PC-3 (cell line): ENCODE results near the gene OBSL1. TPM values are rescaled to one million over a fixed set of nuclear protein-coding genes. Genes with fewer than 3 reads are reported as not detected.
A peak's percentile ranks its signal among the peaks of the same experiment; 100 is the strongest.

Experiments
- ATAC-seq: fragments of 200-7000 bp; cut with Tn5 transposase; 2 replicates; pipeline ENCODE4 v1.9.1; 2020; ENCODE audit warnings: mild to moderate bottlenecking, moderate library complexity
- BruUV-seq: library from RNA; stranded (reverse); fragments of 400-500 nt; replicated peaks from 2 replicates; lab custom pipeline; 2021; lab: Mats Ljungman, UMichigan
- CTCF ChIA-PET: fragments of 300-600 bp; sonication (Branson Sonifier 250); formaldehyde crosslinking; loops from one replicate; lab custom pipeline; 2022; ENCODE audit warnings: antibody characterized with exemption; lab: Charles Lee
- POLR2A ChIA-PET: fragments of 300-600 bp; sonication (Branson Sonifier 250); formaldehyde crosslinking; loops from one replicate; lab custom pipeline; 2022; ENCODE audit warnings: antibody characterized with exemption; ENCODE audit not compliant: unreplicated experiment; lab: Charles Lee
- DNase-seq: peaks from one replicate; pipeline ENCODE4 v3.0.0-alpha.2; 2015
- H2AFZ ChIP-seq: fragments of 300-600 bp; sonication (generic); 2 replicates; pipeline ENCODE4 v1.6.0; 2016; ENCODE audit warnings: antibody characterized with exemption, low read length
- H3F3A ChIP-seq: fragments of 300-600 bp; sonication (generic); one replicate; pipeline ENCODE4 v1.6.0; 2017; ENCODE audit warnings: antibody characterized with exemption, low read length, control low read depth, mild to moderate bottlenecking; ENCODE audit not compliant: unreplicated experiment
- H3K27ac ChIP-seq: fragments of 300-600 bp; sonication (generic); 2 replicates; pipeline ENCODE4 v1.5.1; 2016; ENCODE audit warnings: mild to moderate bottlenecking, low read length
- H3K27me3 ChIP-seq: fragments of 300-600 bp; sonication (generic); 2 replicates; pipeline ENCODE4 v1.6.1; 2016; ENCODE audit warnings: low read length, mixed read lengths
- H3K36me3 ChIP-seq: fragments of 300-600 bp; sonication (generic); 2 replicates; pipeline ENCODE4 v1.6.1; 2016; ENCODE audit warnings: low read depth, mixed run types, low read length, mixed read lengths
- H3K4me1 ChIP-seq: fragments of 300-600 bp; sonication (generic); 2 replicates; pipeline ENCODE4 v1.5.1; 2016; ENCODE audit warnings: low read length; ENCODE audit not compliant: insufficient read depth
- H3K4me2 ChIP-seq: fragments of 300-600 bp; sonication (generic); 2 replicates; pipeline ENCODE4 v1.6.0; 2016; ENCODE audit warnings: low read length
- H3K4me3 ChIP-seq: fragments of 300-600 bp; sonication (generic); 2 replicates; pipeline ENCODE4 v1.5.1; 2016; ENCODE audit warnings: mild to moderate bottlenecking, low read length, mixed read lengths
- H3K79me2 ChIP-seq: fragments of 300-600 bp; sonication (generic); 2 replicates; pipeline ENCODE4 v1.6.1; 2017; ENCODE audit warnings: low read length, mixed read lengths
- H3K9ac ChIP-seq: fragments of 300-600 bp; sonication (generic); 2 replicates; pipeline ENCODE4 v1.6.0; 2016; ENCODE audit warnings: mild to moderate bottlenecking, low read length
- H3K9me2 ChIP-seq: fragments of 300-600 bp; sonication (generic); replicated peaks from 2 replicates; pipeline ENCODE4 v1.6.1; 2016; ENCODE audit warnings: mixed run types, low read length, mixed read lengths
- H3K9me3 ChIP-seq: fragments of 300-600 bp; sonication (generic); 2 replicates; pipeline ENCODE4 v1.6.1; 2016; ENCODE audit warnings: low read length, mixed read lengths
- H4K20me1 ChIP-seq: fragments of 300-600 bp; sonication (generic); 2 replicates; pipeline ENCODE4 v1.6.1; 2016; ENCODE audit warnings: low read length, mixed read lengths
- CTCF ChIP-seq: fragments of 300-600 bp; sonication (generic); conservative IDR thresholded peaks from 2 replicates; pipeline ENCODE4 v1.5.1; 2017; ENCODE audit warnings: antibody characterized with exemption, low read depth, mild to moderate bottlenecking, low read length
- EZH2 ChIP-seq: fragments of 300-600 bp; sonication (generic); IDR thresholded peaks from one replicate; pipeline ENCODE4 v1.6.1; 2017; ENCODE audit warnings: antibody characterized with exemption, mild to moderate bottlenecking, low read length; ENCODE audit not compliant: unreplicated experiment
- EZH2phosphoT487 ChIP-seq: fragments of 300-600 bp; sonication (generic); IDR thresholded peaks from 2 replicates; pipeline ENCODE4 v1.6.1; 2018; ENCODE audit warnings: mild to moderate bottlenecking, antibody characterized with exemption, low read length, borderline replicate concordance
- intact Hi-C: fragments of 100-400 bp; cut with micrococcal nuclease; formaldehyde crosslinking; loops from 2 replicates; pipeline ENCODE4 v1.9.0; 2023
- total RNA-seq: library from RNA; depleted of rRNA; stranded (reverse); fragments of >200 nt; gene quantifications from 2 replicates; pipeline ENCODE4 v1.2.3, GENCODE V29; 2014

OBSL1 gene
- total RNA-seq, 1 experiment from 2014 or later: 122 TPM

GRCh38 chr2:219562049-219563020 lies 9.0 kb downstream of the OBSL1 start:
- Histone ChIP-seq H3K79me2 (no peaks in the 10 kb centered on the region), H3K4me1 (no peaks in the 10 kb centered on the region), H3K27me3 (no peaks in the 10 kb centered on the region), H3K4me2 (no peak overlapping the region), H3K27ac (no peak overlapping the region), H3K9ac (no peak overlapping the region), H3K36me3 (no peaks in the 10 kb centered on the region; the same call in 1 of the 2 replicates), H3K9me3 (no peaks in the 10 kb centered on the region), H2AFZ (no peak overlapping the region), H4K20me1 (no peaks in the 10 kb centered on the region), H3K9me2 (no peaks in the 10 kb centered on the region), H3K4me3 (no peak overlapping the region), H3F3A (no peaks in the 10 kb centered on the region)
- intact Hi-C loops: no loop called here
- ChIA-PET CTCF (no interaction called here), POLR2A (interaction anchor here (0.5 to 0.7 kb wide), 2 partner anchors 11 to 129 kb away, joined by 3 read pairs; no protein-coding TSS in a partner anchor)
- no peak for TF ChIP-seq CTCF
- TF ChIP-seq EZH2phosphoT487: no peak
- TF ChIP-seq EZH2: no peak
- DNase-seq (no peak), ATAC-seq (no peak; the same call in 1 of the 2 replicates)
- BruUV-seq: TSS peak; percentile 15

GRCh38 chr2:219561179-219562048 lies 9.9 kb downstream of the OBSL1 start:
- H3K9me3 ChIP-seq: no peaks in the 10 kb centered on the region
- no TSS peak for BruUV-seq

More at GRCh38 chr2:219561179-219562048, 9.9 kb downstream of the OBSL1 start:
- Histone ChIP-seq H3K9me2 (no peaks in the 10 kb centered on the region), H3F3A (no peaks in the 10 kb centered on the region), H3K27ac (no peak overlapping the region), H3K27me3 (no peaks in the 10 kb centered on the region), H3K4me1 (no peaks in the 10 kb centered on the region), H4K20me1 (no peaks in the 10 kb centered on the region), H3K4me3 (no peak overlapping the region), H3K9ac (no peak overlapping the region), H3K4me2 (no peak overlapping the region), H3K79me2 (no peaks in the 10 kb centered on the region), H2AFZ (no peak overlapping the region), H3K36me3 (no peaks in the 10 kb centered on the region; the same call in 1 of the 2 replicates)
- POLR2A ChIA-PET: interaction anchor here (0.7 kb wide), 1 partner anchor 130 kb away, joined by 3 read pairs; no protein-coding TSS in a partner anchor
- DNase-seq (no peak), ATAC-seq (no peak; the same call in 1 of the 2 replicates)
- CTCF ChIA-PET: no interaction called here
- intact Hi-C loops: no loop called here
- TF ChIP-seq EZH2 (no peak), EZH2phosphoT487 (no peak), CTCF (no peak)
